SU-DHL-6 (cell line): ENCODE results near the gene DRC1.

ENCODE experiments used
- H2AFZ ChIP-seq: fragments of 200-600 bp; sonication (generic); 2 replicates; pipeline ENCODE4 v1.6.1; 2014; ENCODE audit warnings: low read depth, mild to moderate bottlenecking, moderate library complexity, mixed read lengths, antibody characterized with exemption, low read length; ENCODE audit not compliant: severe bottlenecking
- H3F3A ChIP-seq: fragments of 200-600 bp; shearing (Covaris generic); 2 replicates; pipeline ENCODE4 v1.6.0; 2016; ENCODE audit warnings: antibody characterized with exemption, mild to moderate bottlenecking; ENCODE audit not compliant: insufficient read depth
- H3K27ac ChIP-seq: fragments of 200-600 bp; sonication (generic); 2 replicates; pipeline ENCODE4 v1.5.1; 2016; ENCODE audit warnings: low read depth, mild to moderate bottlenecking, low read length, moderate library complexity, mixed read lengths
- H3K27me3 ChIP-seq: fragments of 200-600 bp; sonication (generic), shearing (Covaris generic); 2 replicates; pipeline ENCODE4 v1.6.0; 2014; ENCODE audit warnings: mild to moderate bottlenecking, low read length
- H3K36me3 ChIP-seq: fragments of 200-600 bp; sonication (generic); 2 replicates; pipeline ENCODE4 v1.6.1; 2014; ENCODE audit warnings: mild to moderate bottlenecking, low read length, mixed read lengths
- H3K4me2 ChIP-seq: fragments of 300-600, 200-600 bp; shearing (Covaris generic), sonication (generic); 2 replicates; pipeline ENCODE4 v1.6.0; 2014; ENCODE audit warnings: low read length, low read depth, mild to moderate bottlenecking; ENCODE audit not compliant: poor library complexity, severe bottlenecking
- H3K4me3 ChIP-seq: fragments of 200-600 bp; sonication (generic); 2 replicates; pipeline ENCODE4 v1.5.1; 2014; ENCODE audit warnings: antibody characterized with exemption, low read length, mild to moderate bottlenecking, mixed read lengths; ENCODE audit not compliant: insufficient read depth, poor library complexity, severe bottlenecking
- H3K79me2 ChIP-seq: fragments of 200-600 bp; sonication (generic); 2 replicates; pipeline ENCODE4 v1.6.1; 2014; ENCODE audit warnings: mild to moderate bottlenecking, low read length, moderate library complexity; ENCODE audit not compliant: insufficient read depth
- H3K9ac ChIP-seq: fragments of 200-600 bp; sonication (generic); 2 replicates; pipeline ENCODE4 v1.7.0; 2014; ENCODE audit warnings: mild to moderate bottlenecking, low read length
- H3K9me2 ChIP-seq: fragments of 200-600 bp; sonication (generic); replicated peaks from 2 replicates; pipeline ENCODE4 v1.6.1; 2014; ENCODE audit warnings: low read length; ENCODE audit not compliant: insufficient read depth
- H3K9me3 ChIP-seq: fragments of 200-600 bp; sonication (generic); 2 replicates; pipeline ENCODE4 v1.6.1; 2014; ENCODE audit warnings: low read length, mixed read lengths; ENCODE audit not compliant: insufficient read depth
- H4K20me1 ChIP-seq: fragments of 200-600 bp; sonication (generic); 2 replicates; pipeline ENCODE4 v1.6.1; 2014; ENCODE audit warnings: low read depth, mild to moderate bottlenecking, antibody characterized with exemption, low read length, moderate library complexity, mixed read lengths
- EZH2phosphoT487 ChIP-seq: fragments of 200-600 bp; sonication (generic), shearing (Covaris generic); conservative IDR thresholded peaks from 2 replicates; pipeline ENCODE4 v1.6.1; 2018; ENCODE audit warnings: mild to moderate bottlenecking, antibody characterized with exemption, low read length, moderate library complexity, mixed read lengths
- TF ChIP-seq, protein P1 (sequence below): fragments of 200-600 bp; sonication (generic); IDR thresholded peaks from one replicate; pipeline ENCODE4 v1.5.1; 2017; ENCODE audit warnings: antibody characterized with exemption, mild to moderate bottlenecking, low read length, moderate library complexity; ENCODE audit not compliant: insufficient read depth, poor library complexity, severe bottlenecking

The DRC1 gene

DNA sequence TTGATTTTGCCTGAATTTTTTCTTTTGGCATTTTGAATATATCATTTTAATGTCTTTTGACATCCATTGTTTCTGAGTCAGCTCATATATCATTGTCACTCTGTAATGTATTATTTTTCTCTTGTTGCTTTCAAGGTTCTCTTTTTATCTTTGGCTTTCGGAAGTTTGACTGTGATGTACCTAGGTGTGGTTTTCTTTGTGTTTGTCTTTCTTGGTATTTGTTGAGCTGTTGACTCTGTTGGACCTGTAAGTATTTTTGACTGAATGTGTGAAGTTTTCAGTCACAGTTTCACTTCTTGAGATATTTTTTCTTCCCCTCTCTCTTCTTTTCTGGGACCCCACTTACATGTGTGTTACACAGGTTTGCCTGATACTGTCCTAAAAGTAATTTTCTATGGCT, 24.9 kb upstream of the DRC1 start:
- no peak overlapping the region for H3K27ac ChIP-seq
- no peak overlapping the region for H3K4me2 ChIP-seq
- no peaks in the 10 kb centered on the region for H3K9me3 ChIP-seq
- no peaks in the 10 kb centered on the region for H3K79me2 ChIP-seq
- peaks cover 22% of the 10 kb centered on the region; the same call in 1 of the 2 replicates for H3K36me3 ChIP-seq
- TF ChIP-seq, protein P1, sequence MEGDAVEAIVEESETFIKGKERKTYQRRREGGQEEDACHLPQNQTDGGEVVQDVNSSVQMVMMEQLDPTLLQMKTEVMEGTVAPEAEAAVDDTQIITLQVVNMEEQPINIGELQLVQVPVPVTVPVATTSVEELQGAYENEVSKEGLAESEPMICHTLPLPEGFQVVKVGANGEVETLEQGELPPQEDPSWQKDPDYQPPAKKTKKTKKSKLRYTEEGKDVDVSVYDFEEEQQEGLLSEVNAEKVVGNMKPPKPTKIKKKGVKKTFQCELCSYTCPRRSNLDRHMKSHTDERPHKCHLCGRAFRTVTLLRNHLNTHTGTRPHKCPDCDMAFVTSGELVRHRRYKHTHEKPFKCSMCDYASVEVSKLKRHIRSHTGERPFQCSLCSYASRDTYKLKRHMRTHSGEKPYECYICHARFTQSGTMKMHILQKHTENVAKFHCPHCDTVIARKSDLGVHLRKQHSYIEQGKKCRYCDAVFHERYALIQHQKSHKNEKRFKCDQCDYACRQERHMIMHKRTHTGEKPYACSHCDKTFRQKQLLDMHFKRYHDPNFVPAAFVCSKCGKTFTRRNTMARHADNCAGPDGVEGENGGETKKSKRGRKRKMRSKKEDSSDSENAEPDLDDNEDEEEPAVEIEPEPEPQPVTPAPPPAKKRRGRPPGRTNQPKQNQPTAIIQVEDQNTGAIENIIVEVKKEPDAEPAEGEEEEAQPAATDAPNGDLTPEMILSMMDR: no peak
- TF ChIP-seq EZH2phosphoT487: no peak
- H3K9ac ChIP-seq: no peak overlapping the region
- no peaks in the 10 kb centered on the region for H3K27me3 ChIP-seq
- H3K4me3 ChIP-seq: no peak overlapping the region
- H3F3A ChIP-seq: no peaks in the 10 kb centered on the region
- H2AFZ ChIP-seq: no peak overlapping the region
- H4K20me1 ChIP-seq: no peaks in the 10 kb centered on the region
- no peaks in the 10 kb centered on the region for H3K9me2 ChIP-seq

DNA sequence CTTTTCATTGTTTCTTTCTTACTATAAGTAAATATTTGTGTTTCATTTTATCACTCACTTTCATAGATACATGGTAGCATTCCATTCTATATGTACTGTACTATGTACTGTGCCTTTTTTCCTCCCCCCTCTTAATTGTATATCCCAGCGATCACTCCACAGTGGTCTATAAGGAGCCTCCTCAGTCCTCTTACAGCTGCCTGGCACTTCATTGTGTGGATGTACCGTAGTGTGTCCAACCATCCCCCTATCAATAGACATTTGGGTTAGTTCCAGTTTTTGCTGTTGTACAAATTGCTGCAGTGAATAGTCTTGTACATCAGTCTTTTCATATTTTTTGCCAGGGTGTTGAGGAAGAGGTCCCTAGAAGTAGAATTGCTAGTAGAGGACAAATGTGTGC, 21.4 kb upstream of the DRC1 start:
- H3K79me2 ChIP-seq: no peaks in the 10 kb centered on the region
- no peaks in the 10 kb centered on the region for H3K27me3 ChIP-seq
- H3K36me3 ChIP-seq: peaks cover 14% of the 10 kb centered on the region; the same call in 1 of the 2 replicates
- H3K9ac ChIP-seq: no peak overlapping the region
- no peak overlapping the region for H3K4me3 ChIP-seq
- H3K9me2 ChIP-seq: no peaks in the 10 kb centered on the region
- H4K20me1 ChIP-seq: no peaks in the 10 kb centered on the region
- 0 out of 2 replicates have a peak, but pooled peaks cover 4% of the 10 kb centered on the region for H3F3A ChIP-seq
- H3K4me2 ChIP-seq: no peak overlapping the region
- no peak overlapping the region for H3K27ac ChIP-seq
- no peaks in the 10 kb centered on the region for H3K9me3 ChIP-seq
- no peak for TF ChIP-seq EZH2phosphoT487
- TF ChIP-seq, protein P1: no peak
- H2AFZ ChIP-seq: no peak overlapping the region

DNA sequence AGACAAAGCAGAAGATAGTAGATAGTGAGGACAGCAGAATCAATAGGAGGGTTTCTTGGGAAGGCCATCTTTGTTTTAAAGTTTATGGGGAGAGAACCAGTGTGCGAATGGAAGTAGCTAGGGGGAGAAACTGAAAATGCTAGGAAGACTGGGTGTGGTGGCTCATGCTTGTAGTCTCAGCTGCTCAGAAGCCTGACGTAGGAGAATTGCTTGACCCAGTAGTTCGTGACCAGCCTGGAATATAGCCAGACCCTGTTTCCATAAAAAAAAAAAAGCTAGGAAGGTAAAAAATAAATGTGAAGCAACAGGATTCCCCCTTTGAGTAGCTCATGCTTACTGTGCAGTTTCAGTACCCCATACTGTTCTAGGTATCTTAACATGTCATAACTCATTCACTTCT, 19.2 kb upstream of the DRC1 start:
- no peak overlapping the region for H3K9ac ChIP-seq
- no peak overlapping the region for H3K4me2 ChIP-seq
- no peaks in the 10 kb centered on the region for H3K27me3 ChIP-seq
- no peak overlapping the region for H3K27ac ChIP-seq
- H2AFZ ChIP-seq: no peak overlapping the region
- H4K20me1 ChIP-seq: no peaks in the 10 kb centered on the region; the same call in 1 of the 2 replicates
- H3K9me3 ChIP-seq: no peaks in the 10 kb centered on the region
- H3K36me3 ChIP-seq: peaks cover 25% of the 10 kb centered on the region; the same call in 1 of the 2 replicates
- H3K4me3 ChIP-seq: no peak overlapping the region
- H3K79me2 ChIP-seq: no peaks in the 10 kb centered on the region
- no peaks in the 10 kb centered on the region for H3K9me2 ChIP-seq
- no peak for TF ChIP-seq EZH2phosphoT487
- TF ChIP-seq, protein P1: no peak
- H3F3A ChIP-seq: 0 out of 2 replicates have a peak, but pooled peaks cover 9% of the 10 kb centered on the region
